ENCODE data around the gene SPIRE1. TPM values are rescaled to one million over a fixed set of nuclear protein-coding genes. Genes with fewer than 3 reads are reported as not detected.
"Not testable (repeated sequence)": the region's sequence is repeated elsewhere in the genome, so short reads cannot be mapped to it uniquely, and the experiment has no call there.

Gene SPIRE1
- total RNA-seq, 2 donors from 2014 or later, result 1.1 to 3.5 TPM

DNA sequence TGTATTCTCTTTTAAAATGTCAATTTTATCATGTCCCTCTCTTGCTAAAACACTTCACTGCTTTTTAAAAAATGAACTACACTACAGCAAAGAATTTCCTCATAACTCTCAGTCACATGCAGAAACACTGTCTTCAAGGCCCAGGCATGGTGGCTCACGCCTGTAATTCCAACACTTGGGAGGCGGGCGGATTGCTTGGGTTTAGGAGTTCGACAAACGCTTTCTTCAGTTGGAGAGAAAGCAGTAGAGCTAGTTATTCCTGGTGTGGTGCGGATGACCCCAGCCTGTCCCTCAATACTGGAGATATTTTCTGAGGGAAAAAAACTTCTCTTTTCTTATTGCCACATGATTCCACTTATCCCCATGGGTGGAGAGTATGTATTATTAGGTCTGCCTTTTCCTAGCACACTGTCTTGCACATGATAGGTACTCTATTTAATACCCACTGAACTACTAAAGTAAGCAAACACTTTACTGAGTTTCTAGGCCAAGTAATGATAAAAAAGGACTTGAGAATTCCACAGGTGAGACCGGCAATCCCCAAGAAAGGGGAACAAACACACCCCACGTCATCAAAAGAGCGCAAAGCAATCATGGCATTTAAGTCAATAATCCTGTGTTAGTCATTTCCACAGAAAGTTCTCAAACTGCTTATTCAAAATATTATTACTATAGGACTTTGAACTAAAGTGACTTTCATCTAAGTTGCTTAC, 77.1 kb downstream of the SPIRE1 start:
- Mint-ChIP-seq H3K27me3 (no peaks in the 10 kb centered on the region), H3K4me3 (no peak overlapping the region), H3K4me1 (no peaks in the 10 kb centered on the region), H3K36me3 (ENCODE audit: low read depth) (peaks cover 2% of the 10 kb centered on the region), H3K27ac (no peak overlapping the region)
- no peak for DNase-seq
- no peak for ATAC-seq
- H3K9me3 ChIP-seq (ENCODE audit: control insufficient read depth, low read length, poor library complexity, severe bottlenecking), result no peaks in the 10 kb centered on the region

DNA sequence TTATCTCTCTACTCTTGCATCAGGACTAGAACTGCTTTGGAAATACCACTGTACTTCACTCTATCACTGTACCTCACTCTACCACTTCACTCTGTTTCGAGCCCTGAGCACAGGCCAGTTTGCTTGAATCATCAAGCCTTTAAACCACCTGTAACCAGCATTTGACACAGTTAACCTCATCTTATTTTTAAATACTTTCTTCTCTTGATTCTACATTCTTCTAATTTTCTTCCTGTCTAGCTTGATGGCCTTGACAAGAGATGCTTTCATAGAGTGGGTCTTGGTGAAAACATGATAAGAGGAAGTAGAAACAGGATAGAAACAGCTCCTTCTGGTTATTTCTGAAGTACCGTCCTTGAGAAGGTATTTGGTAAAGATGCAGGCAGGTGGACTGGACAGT, 78.1 kb downstream of the SPIRE1 start:
- H3K36me3 Mint-ChIP-seq (ENCODE audit: low read depth), result peaks cover 2% of the 10 kb centered on the region
- no peaks in the 10 kb centered on the region for H3K27me3 Mint-ChIP-seq
- no peaks in the 10 kb centered on the region for H3K4me1 Mint-ChIP-seq
- DNase-seq, result no peak
- no peak overlapping the region for H3K4me3 Mint-ChIP-seq
- no peak overlapping the region for H3K27ac Mint-ChIP-seq
- H3K9me3 ChIP-seq (ENCODE audit: control insufficient read depth, low read length, poor library complexity, severe bottlenecking), result no peaks in the 10 kb centered on the region
- ATAC-seq, result no peak

DNA sequence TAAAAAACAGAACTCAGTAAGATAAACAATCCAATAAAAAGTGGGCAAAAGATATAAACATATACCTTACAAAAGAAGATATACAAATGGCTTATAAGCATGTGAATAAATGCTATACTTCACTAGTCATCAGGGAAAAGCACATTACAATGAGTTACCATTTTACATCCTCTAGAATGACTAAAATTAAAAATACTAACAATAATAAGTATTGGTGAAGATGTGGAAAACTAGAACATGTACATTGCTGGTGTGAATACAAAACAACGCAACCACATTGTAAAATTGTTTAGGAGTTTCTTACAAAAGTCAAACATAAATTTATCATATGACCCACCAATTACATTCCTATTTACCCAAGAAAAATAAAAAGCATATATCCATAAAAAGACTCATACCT, 80.1 kb downstream of the SPIRE1 start:
- H3K36me3 Mint-ChIP-seq (ENCODE audit: low read depth), result peaks cover 2% of the 10 kb centered on the region
- no peaks in the 10 kb centered on the region for H3K4me1 Mint-ChIP-seq
- no peak overlapping the region for H3K4me3 Mint-ChIP-seq
- DNase-seq, result no peak
- H3K27ac Mint-ChIP-seq, result no peak overlapping the region
- H3K27me3 Mint-ChIP-seq, result no peaks in the 10 kb centered on the region
- ATAC-seq, result no peak
- no peaks in the 10 kb centered on the region for H3K9me3 ChIP-seq (ENCODE audit: control insufficient read depth, low read length, poor library complexity, severe bottlenecking)

DNA sequence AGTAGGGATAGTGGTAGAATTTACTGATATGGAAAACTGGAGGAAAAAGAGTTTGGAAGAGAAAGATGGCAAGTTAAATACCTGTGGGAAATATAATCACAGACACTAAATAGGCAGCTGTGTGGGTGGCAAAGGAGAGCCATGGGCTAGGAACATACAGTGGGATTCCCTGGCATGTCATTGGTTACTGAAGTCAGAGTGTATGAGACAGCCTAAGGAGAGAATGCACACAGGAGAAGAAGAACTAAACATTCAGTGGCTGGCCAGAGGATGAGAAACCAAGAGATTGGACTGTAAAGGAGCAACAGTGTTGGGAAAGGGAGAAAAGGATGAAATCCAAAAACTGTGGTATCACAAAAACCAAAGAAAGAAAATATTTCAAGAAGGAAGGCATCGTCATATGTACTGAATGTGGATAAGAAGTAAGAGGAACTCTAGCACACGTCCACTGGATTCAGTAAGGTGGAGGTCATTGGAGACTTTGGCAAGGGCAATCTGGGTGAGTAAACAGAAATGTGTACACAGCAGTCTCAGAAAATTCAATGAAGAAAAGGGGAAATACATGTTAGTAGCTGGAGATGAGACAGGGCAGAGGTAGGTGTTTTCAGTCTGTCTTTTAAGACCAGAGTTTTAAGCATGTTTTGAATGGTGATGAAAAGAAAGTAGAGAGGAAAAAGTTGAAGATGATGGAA, 83.3 kb downstream of the SPIRE1 start:
- Mint-ChIP-seq H3K4me3 (no peak overlapping the region), H3K36me3 (ENCODE audit: low read depth) (peaks cover 2% of the 10 kb centered on the region), H3K27me3 (peaks cover 9% of the 10 kb centered on the region), H3K27ac (no peak overlapping the region), H3K4me1 (no peaks in the 10 kb centered on the region)
- no peak for DNase-seq
- H3K9me3 ChIP-seq (ENCODE audit: control insufficient read depth, low read length, poor library complexity, severe bottlenecking), result no peaks in the 10 kb centered on the region
- no peak for ATAC-seq

DNA sequence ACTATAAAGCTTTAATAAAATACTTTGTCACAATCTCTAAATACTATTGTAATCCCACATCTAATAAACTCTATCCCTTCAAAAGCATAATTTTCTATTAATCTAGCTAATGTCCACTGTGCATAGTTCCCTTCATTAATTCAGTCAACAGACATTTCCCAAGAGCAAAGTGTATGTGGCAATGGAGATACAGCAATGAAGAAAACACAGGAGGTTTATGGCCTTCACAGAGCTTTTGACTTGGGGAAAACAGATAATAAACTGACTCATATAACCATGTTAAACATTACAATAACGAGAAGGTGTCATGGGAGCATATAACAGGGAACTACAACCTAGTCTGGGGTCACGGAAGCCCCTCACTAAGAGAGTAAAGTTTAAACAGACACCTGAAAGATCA, 86.3 kb downstream of the SPIRE1 start:
- H3K4me3 Mint-ChIP-seq, result no peak overlapping the region
- DNase-seq, result no peak
- no peak for ATAC-seq
- H3K27ac Mint-ChIP-seq, result no peak overlapping the region
- H3K9me3 ChIP-seq (ENCODE audit: control insufficient read depth, low read length, poor library complexity, severe bottlenecking), result no peaks in the 10 kb centered on the region
- no peaks in the 10 kb centered on the region for H3K4me1 Mint-ChIP-seq
- H3K36me3 Mint-ChIP-seq (ENCODE audit: low read depth), result peaks cover 2% of the 10 kb centered on the region
- H3K27me3 Mint-ChIP-seq, result peaks cover 9% of the 10 kb centered on the region

DNA sequence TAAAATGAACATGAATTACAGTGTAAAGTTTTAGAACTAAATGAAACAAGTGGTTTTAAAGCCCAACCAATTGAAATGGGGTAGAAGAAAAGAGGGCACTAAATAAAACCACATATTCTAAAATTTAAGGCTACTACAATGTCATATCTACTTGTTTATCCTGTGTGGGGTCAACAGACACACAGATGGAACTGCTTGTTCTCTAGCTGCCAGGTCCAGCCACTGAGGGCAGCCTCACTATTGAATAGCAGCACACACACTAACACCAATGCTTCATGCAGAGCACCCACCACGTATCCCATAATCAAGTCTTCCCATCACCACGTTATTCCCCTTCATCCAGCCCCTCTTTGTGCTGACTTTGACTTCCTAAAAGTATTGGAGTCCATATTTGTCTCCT, 88.1 kb downstream of the SPIRE1 start:
- ATAC-seq, result no peak
- no peak overlapping the region for H3K4me3 Mint-ChIP-seq
- no peak overlapping the region for H3K27ac Mint-ChIP-seq
- DNase-seq, result no peak
- H3K9me3 ChIP-seq (ENCODE audit: control insufficient read depth, low read length, poor library complexity, severe bottlenecking), result no peaks in the 10 kb centered on the region
- H3K4me1 Mint-ChIP-seq, result no peaks in the 10 kb centered on the region
- H3K36me3 Mint-ChIP-seq (ENCODE audit: low read depth), result peaks cover 2% of the 10 kb centered on the region
- peaks cover 9% of the 10 kb centered on the region for H3K27me3 Mint-ChIP-seq

DNA sequence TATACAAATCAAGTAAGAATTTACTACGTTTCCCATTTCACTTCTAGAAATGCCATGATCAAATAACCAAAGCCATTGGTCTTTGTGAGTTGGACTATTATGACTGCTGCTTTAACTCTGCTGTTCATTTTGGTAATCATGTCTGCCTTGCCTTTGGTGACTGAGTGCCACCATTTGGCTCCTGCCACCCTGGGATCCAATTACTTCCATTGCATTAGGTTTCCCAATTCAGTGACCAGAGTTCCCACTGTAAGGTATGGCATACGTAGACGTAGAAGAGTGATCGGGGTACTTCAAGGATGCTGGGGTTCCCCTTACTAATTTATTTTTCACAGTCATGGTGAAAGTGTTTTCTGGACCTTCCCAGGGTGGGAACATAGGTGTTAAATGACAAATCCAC, 90.1 kb downstream of the SPIRE1 start:
- no peaks in the 10 kb centered on the region for H3K36me3 Mint-ChIP-seq (ENCODE audit: low read depth)
- H3K4me1 Mint-ChIP-seq, result no peaks in the 10 kb centered on the region
- ATAC-seq, result no peak
- H3K9me3 ChIP-seq (ENCODE audit: control insufficient read depth, low read length, poor library complexity, severe bottlenecking), result no peaks in the 10 kb centered on the region
- H3K27ac Mint-ChIP-seq, result no peak overlapping the region
- no peak for DNase-seq
- H3K4me3 Mint-ChIP-seq, result no peak overlapping the region
- peaks cover 16% of the 10 kb centered on the region for H3K27me3 Mint-ChIP-seq

DNA sequence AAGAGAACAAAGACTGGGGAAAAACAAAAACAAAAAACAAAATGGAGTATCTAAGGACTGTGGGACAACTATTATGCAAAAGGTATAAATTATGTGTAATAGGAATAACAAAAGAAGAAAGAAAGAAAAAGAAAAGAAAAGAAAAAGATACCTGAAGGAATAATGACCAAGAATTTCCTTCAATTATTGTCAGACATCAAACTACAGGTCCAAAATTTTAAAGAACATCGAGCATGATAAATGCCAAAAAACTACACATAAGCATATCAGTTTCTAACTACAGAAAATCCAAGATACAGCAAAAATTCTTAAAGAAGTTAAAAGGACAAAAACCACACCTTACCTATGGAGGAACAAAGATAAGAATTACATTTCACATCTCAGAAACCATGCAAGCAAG, 93.0 kb downstream of the SPIRE1 start:
- DNase-seq (no peak), ATAC-seq (no peak)
- no peaks in the 10 kb centered on the region for H3K36me3 Mint-ChIP-seq (ENCODE audit: low read depth)
- H3K4me1 Mint-ChIP-seq, result no peaks in the 10 kb centered on the region
- H3K27ac Mint-ChIP-seq, result no peak overlapping the region
- H3K9me3 ChIP-seq (ENCODE audit: control insufficient read depth, low read length, poor library complexity, severe bottlenecking), result no peaks in the 10 kb centered on the region
- no peak overlapping the region for H3K4me3 Mint-ChIP-seq
- H3K27me3 Mint-ChIP-seq, result peaks cover 8% of the 10 kb centered on the region

DNA sequence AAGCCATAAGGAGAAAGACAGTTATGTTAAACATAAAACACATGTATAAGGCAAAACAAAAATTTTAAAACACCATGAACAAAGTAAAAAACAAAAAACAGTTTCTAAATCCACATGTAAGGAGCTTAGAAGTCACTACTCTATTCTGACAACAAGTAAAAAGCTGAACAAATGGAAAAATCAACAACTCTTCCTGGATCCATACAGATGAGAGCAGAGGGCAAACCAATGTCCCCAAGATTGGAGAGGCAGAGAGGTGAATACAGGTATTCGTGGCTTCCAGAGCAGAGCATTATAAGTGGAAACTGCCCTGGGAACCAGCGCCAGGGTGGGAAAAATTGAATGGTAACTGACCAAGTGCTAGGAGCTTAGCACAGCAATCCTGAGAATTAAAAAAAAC, 93.5 kb downstream of the SPIRE1 start:
- H3K9me3 ChIP-seq (ENCODE audit: control insufficient read depth, low read length, poor library complexity, severe bottlenecking), result no peaks in the 10 kb centered on the region
- Mint-ChIP-seq H3K27ac (no peak overlapping the region), H3K36me3 (ENCODE audit: low read depth) (no peaks in the 10 kb centered on the region), H3K4me3 (no peak overlapping the region), H3K4me1 (no peaks in the 10 kb centered on the region), H3K27me3 (peaks cover 8% of the 10 kb centered on the region)
- ATAC-seq, result no peak
- no peak for DNase-seq

DNA sequence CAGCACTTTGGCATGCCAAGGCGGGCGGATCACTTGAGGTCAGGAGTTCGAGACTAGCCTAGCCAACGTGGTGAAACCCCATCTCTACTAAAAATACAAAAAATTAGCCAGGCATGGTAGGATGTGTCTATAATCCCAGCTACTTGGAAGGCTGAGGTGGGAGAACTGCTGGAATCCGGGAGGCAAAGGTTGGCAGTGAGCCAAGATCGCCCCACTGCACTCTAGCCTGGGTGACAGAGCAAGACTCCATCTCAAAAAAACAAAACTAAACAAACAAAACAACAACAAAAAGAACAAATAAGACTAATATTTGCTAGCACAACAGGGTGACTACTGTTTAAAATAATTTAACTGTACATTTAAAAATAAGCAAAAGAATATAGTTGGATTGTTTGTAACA, 97.3 kb downstream of the SPIRE1 start:
- H3K27ac Mint-ChIP-seq; H3K4me3 Mint-ChIP-seq; H3K9me3 ChIP-seq (ENCODE audit: control insufficient read depth, low read length, poor library complexity, severe bottlenecking); H3K4me1 Mint-ChIP-seq; ATAC-seq; H3K36me3 Mint-ChIP-seq (ENCODE audit: low read depth); DNase-seq; H3K27me3 Mint-ChIP-seq: not testable (repeated sequence)

DNA sequence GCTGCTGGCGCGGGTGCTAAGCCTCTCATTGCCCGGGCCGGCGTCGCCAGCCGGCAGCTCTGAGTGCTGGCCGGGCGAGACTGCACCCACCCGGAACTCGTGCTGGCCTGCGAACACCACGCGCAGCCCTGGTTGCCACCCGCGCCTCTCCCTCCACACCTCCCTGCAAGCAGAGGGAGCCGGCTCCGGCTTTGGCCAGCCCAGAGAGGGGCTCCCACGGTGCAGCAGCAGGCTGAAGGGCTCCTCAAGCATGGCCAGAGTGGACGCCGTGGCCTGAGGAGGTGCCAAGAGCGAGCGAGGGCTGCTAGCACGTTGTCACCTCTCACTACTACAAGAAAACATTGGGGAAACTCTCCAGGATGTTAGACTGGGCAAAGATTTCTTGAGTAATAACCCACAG, 98.6 kb downstream of the SPIRE1 start:
- no peak overlapping the region for H3K4me3 Mint-ChIP-seq
- DNase-seq (no peak), ATAC-seq (no peak)
- no peaks in the 10 kb centered on the region for H3K4me1 Mint-ChIP-seq
- peaks cover 3% of the 10 kb centered on the region for H3K27me3 Mint-ChIP-seq
- H3K36me3 Mint-ChIP-seq (ENCODE audit: low read depth), result no peaks in the 10 kb centered on the region
- peaks cover 5% of the 10 kb centered on the region for H3K9me3 ChIP-seq (ENCODE audit: control insufficient read depth, low read length, poor library complexity, severe bottlenecking)
- H3K27ac Mint-ChIP-seq, result no peak overlapping the region

DNA sequence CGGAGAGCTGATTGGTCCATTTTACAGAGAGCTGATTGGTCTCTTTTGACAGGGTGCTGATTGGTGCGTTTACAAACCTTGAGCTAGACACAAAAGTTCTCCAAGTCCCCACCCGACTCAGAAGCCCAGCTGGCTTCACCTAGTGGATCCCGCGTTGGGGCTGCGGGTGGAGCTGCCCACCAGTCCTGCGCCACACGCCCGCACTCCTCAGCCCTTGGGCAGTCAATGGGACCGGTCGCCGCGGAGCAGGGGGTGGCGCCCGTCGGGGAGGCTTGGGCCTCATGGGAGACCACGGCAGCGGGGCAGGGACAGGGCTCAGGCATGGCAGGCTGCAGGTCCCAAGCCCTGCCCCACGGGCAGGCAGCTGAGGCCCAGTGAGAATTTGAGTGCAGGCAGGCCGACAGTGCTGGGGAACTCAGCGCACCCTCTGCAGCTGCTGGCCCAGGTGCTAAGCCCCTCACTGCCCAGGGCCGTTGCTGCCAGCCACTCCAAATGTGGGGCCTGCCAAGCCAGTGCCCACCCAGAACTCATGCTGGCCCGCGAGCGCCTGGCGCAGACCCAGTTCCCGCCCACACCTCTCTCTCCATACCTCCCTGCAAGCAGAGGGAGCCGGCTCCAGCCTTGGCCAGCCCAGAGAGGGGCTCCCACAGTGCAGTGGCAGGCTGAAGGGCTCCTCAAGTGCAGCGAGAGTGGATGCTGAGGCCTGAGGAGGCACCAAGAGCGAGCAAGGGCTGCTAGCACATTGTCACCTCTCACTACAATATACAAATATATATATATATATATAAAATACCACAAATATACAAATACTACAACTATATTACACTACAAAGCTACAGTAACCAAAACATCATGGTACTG, 100.7 kb downstream of the SPIRE1 start:
- Mint-ChIP-seq H3K4me3 (no peak overlapping the region), H3K36me3 (ENCODE audit: low read depth) (peaks cover 2% of the 10 kb centered on the region), H3K27me3 (peaks cover 8% of the 10 kb centered on the region), H3K4me1 (no peaks in the 10 kb centered on the region), H3K27ac (no peak overlapping the region)
- no peak for ATAC-seq
- peaks cover 5% of the 10 kb centered on the region for H3K9me3 ChIP-seq (ENCODE audit: control insufficient read depth, low read length, poor library complexity, severe bottlenecking)
- DNase-seq, result no peak

DNA sequence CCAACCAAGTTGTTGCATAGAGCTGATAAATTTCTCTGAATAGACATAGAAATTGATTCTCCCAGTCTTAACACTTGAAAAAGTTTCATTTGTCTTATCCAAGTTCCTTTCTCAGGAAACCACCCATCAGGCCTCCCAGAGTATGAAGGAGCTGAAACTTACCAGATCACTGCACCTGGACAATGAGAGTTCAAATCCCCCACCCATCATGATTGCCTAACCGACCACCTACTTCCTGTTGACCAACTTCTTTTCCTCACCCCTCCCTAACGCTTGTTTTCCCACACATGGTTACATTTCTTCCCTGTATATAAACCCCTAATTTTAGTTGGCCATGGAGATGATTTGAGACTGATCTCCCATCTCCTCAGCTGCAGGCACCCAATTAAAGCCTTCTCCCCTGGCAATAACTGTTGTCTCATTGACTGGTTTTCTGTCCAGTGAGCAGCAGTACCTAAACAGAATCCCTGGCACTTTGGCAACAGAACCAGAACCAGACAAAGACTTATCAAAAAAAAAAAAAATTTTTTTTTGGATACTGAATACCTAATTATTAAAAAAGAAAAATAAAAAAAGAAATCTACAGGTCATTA, 103.0 kb downstream of the SPIRE1 start:
- H3K4me1 Mint-ChIP-seq, result no peaks in the 10 kb centered on the region
- DNase-seq (no peak), ATAC-seq (no peak)
- H3K9me3 ChIP-seq (ENCODE audit: control insufficient read depth, low read length, poor library complexity, severe bottlenecking), result peaks cover 5% of the 10 kb centered on the region
- no peak overlapping the region for H3K27ac Mint-ChIP-seq
- H3K36me3 Mint-ChIP-seq (ENCODE audit: low read depth), result peaks cover 2% of the 10 kb centered on the region
- H3K27me3 Mint-ChIP-seq, result peaks cover 8% of the 10 kb centered on the region
- no peak overlapping the region for H3K4me3 Mint-ChIP-seq
